CD14-positive monocyte (primary cell): ENCODE data around the gene DYNLT4. TPM values are rescaled to one million over a fixed set of nuclear protein-coding genes. Genes with fewer than 3 reads are reported as not detected.

Source experiments
- DNase-seq, 3 donors: peaks; one replicate each; pipeline ENCODE4 v3.0.0-alpha.2; 2011 to 2022
- H2AFZ ChIP-seq: 2 replicates; pipeline ENCODE4 v1.6.0; 2012; ENCODE audit warnings: mild to moderate bottlenecking, low read depth, low read length, inconsistent platforms; ENCODE audit not compliant: insufficient read depth, poor library complexity, severe bottlenecking
- H3K27ac ChIP-seq, 2 donors: 1 replicate in 1 of 2; 2 replicates in 1 of 2; pipeline ENCODE4 v1.5.1; 2012 to 2013; ENCODE audit warnings: low read length in 2 of 2, control low read depth in 1 of 2, inconsistent platforms in 1 of 2, low read depth in 1 of 2, mild to moderate bottlenecking in 1 of 2
- H3K27me3 ChIP-seq, 2 donors: one replicate each; pipeline versions ENCODE4 v1.6.0 to v1.6.1; 2011 to 2013; ENCODE audit warnings: low read length in 2 of 2; ENCODE audit not compliant: control insufficient read depth in 2 of 2, insufficient read depth in 2 of 2
- H3K36me3 ChIP-seq, 2 donors: replicated peaks in 1 of 2; 1 replicate in 1 of 2; 2 replicates in 1 of 2; pipeline versions ENCODE4 v1.5.1 to v1.6.1; 2012 to 2013; ENCODE audit warnings: low read length in 2 of 2, control low read depth in 1 of 2, inconsistent platforms in 1 of 2, mild to moderate bottlenecking in 1 of 2; ENCODE audit not compliant: insufficient read depth in 2 of 2, control insufficient read depth in 1 of 2
- H3K4me1 ChIP-seq, 2 donors: 1 replicate in 1 of 2; 2 replicates in 1 of 2; pipeline versions ENCODE4 v1.5.1 to v1.6.1; 2012 to 2013; ENCODE audit warnings: low read length in 2 of 2, control low read depth in 1 of 2, inconsistent platforms in 1 of 2, mild to moderate bottlenecking in 1 of 2, moderate library complexity in 1 of 2; ENCODE audit not compliant: insufficient read depth in 2 of 2, control insufficient read depth in 1 of 2
- H3K4me2 ChIP-seq: replicated peaks from 2 replicates; pipeline ENCODE3; 2012; ENCODE audit warnings: low read length, moderate library complexity, mild to moderate bottlenecking; ENCODE audit not compliant: poor library complexity, severe bottlenecking; ENCODE audit errors: extremely low read depth
- H3K4me3 ChIP-seq, 3 experiments: fragments of 200-600 bp in 1 of 3; sonication (generic) in 1 of 3; replicated peaks in 1 of 3; 1 replicate in 2 of 3; 2 replicates in 1 of 3; pipeline ENCODE4 v1.5.1; 2011 to 2013; ENCODE audit warnings: low read length in 3 of 3, mild to moderate bottlenecking in 3 of 3, control low read depth in 2 of 3, low read depth in 2 of 3, inconsistent platforms in 1 of 3, moderate library complexity in 1 of 3
- H3K79me2 ChIP-seq: 2 replicates; pipeline ENCODE4 v1.6.0; 2012; ENCODE audit warnings: mild to moderate bottlenecking, control low read depth, inconsistent platforms, low read length, moderate library complexity; ENCODE audit not compliant: insufficient read depth
- H3K9ac ChIP-seq: 2 replicates; pipeline ENCODE4 v1.6.0; 2017; ENCODE audit warnings: low read length, mild to moderate bottlenecking; ENCODE audit not compliant: insufficient read depth, poor library complexity, severe bottlenecking
- H3K9me3 ChIP-seq, 2 donors: replicated peaks in 1 of 2; 1 replicate in 1 of 2; 2 replicates in 1 of 2; pipeline versions ENCODE4 v1.5.1 to v1.6.1; 2012 to 2013; ENCODE audit warnings: low read length in 2 of 2, control low read depth in 1 of 2; ENCODE audit not compliant: control insufficient read depth in 1 of 2, insufficient read depth in 1 of 2
- H4K20me1 ChIP-seq: 2 replicates; pipeline ENCODE4 v1.6.0; 2012; ENCODE audit warnings: mild to moderate bottlenecking, low read length, control low read depth, moderate library complexity; ENCODE audit not compliant: insufficient read depth
- H3K27ac Mint-ChIP-seq, 7 donors: one replicate each; pipeline ENCODE4 v1.8.0; 2020; ENCODE audit warnings: mild to moderate bottlenecking in 7 of 7, mixed read lengths in 7 of 7, moderate library complexity in 6 of 7, inconsistent platforms in 2 of 7
- H3K27me3 Mint-ChIP-seq, 3 donors: one replicate each; pipeline ENCODE4 v1.8.0; 2021 to 2022; ENCODE audit warnings: low read depth in 3 of 3, mild to moderate bottlenecking in 3 of 3, mixed read lengths in 3 of 3, moderate library complexity in 3 of 3, inconsistent platforms in 1 of 3
- H3K36me3 Mint-ChIP-seq, 2 donors: one replicate each; pipeline ENCODE4 v1.8.0; 2020; ENCODE audit warnings: mixed read lengths in 2 of 2, inconsistent platforms in 1 of 2, mild to moderate bottlenecking in 1 of 2
- H3K4me1 Mint-ChIP-seq: one replicate; pipeline ENCODE4 v1.8.0; 2020; ENCODE audit warnings: mild to moderate bottlenecking, mixed read lengths
- H3K4me3 Mint-ChIP-seq, 2 donors: one replicate each; pipeline ENCODE4 v1.8.0; 2020; ENCODE audit warnings: mild to moderate bottlenecking in 2 of 2, mixed read lengths in 2 of 2, moderate library complexity in 1 of 2
- H3K9me3 Mint-ChIP-seq, 7 donors: one replicate each; pipeline ENCODE4 v1.8.0; 2020 to 2022; ENCODE audit warnings: mixed read lengths in 7 of 7, mild to moderate bottlenecking in 6 of 7, moderate library complexity in 6 of 7, inconsistent platforms in 2 of 7
- WGBS: methylation state at CpG from one replicate; pipeline ENCODE4 v1.1.5; 2013; ENCODE audit warnings: missing lambda C conversion rate; ENCODE audit not compliant: insufficient coverage; 5-methylcytosine and 5-hydroxymethylcytosine counted together
- intact Hi-C, 2 donors: fragments of 100-400 bp; cut with micrococcal nuclease; formaldehyde crosslinking; loops; one replicate each; pipeline versions ENCODE4 v1.15.0 to v1.15.1; 2023
- polyA plus RNA-seq, 3 donors: library from polyadenylated mRNA; depleted of rRNA in 1 of 3; unstranded in 2 of 3; stranded (reverse) in 1 of 3; fragments of 300-500 nt in 2 of 3; fragments of >200 nt in 1 of 3; fragmentation: Illumina TruSeq in 2 of 3; gene quantifications; 1 replicate in 2 of 3; 2 replicates in 1 of 3; pipeline ENCODE4 v1.2.3, GENCODE V29; 2012 to 2021
- TF ChIP-seq, protein P1 (sequence below): fragments of 200-600 bp; IDR thresholded peaks from one replicate; pipeline ENCODE4 v1.8.0; 2022; ENCODE audit warnings: antibody characterized with exemption, mild to moderate bottlenecking

Gene DYNLT4
- polyA plus RNA-seq, 3 donors, result 0.91 to 2.8 (median 2.2) TPM

DNA sequence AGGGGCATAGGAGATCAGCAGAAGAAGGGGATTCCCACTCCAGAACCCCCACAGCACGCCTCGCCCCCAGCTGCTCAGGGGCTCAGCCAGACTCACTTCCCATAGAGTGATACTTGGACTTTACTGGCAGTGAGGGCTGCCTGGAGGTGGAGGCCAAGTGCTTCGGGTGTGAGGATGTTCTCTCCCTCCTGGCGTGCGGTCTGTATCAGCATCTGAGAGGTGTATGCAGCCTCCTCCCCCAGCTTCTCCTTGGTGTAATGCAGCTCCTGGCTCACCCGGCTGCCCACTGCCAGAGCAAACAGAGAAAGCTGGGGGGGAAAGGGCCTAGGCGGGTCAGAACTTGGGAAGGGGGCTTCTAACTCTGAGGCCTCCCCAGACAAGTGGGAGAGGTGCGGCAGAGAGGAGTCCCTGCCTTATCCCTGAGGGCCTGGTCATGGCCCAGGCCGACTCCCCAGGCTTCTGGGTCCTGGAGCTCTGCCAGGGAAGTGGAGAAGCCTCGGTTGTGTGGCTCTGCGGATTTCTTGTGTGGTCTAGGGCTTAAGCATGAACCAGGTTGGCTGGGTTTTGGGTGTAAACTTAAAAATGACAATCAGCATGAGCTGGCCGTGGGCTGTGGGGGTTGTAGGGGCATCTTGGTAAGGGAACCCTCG, 25.0 kb upstream of the DYNLT4 start:
- TF ChIP-seq, protein P1, sequence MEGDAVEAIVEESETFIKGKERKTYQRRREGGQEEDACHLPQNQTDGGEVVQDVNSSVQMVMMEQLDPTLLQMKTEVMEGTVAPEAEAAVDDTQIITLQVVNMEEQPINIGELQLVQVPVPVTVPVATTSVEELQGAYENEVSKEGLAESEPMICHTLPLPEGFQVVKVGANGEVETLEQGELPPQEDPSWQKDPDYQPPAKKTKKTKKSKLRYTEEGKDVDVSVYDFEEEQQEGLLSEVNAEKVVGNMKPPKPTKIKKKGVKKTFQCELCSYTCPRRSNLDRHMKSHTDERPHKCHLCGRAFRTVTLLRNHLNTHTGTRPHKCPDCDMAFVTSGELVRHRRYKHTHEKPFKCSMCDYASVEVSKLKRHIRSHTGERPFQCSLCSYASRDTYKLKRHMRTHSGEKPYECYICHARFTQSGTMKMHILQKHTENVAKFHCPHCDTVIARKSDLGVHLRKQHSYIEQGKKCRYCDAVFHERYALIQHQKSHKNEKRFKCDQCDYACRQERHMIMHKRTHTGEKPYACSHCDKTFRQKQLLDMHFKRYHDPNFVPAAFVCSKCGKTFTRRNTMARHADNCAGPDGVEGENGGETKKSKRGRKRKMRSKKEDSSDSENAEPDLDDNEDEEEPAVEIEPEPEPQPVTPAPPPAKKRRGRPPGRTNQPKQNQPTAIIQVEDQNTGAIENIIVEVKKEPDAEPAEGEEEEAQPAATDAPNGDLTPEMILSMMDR, result no peak
- H3K4me3 Mint-ChIP-seq, result peak overlapping the region in 1 of 2 donors; percentile 45
- no peaks in the 10 kb centered on the region for H3K9me3 Mint-ChIP-seq
- H3K4me1 Mint-ChIP-seq, result peaks cover 50% of the 10 kb centered on the region
- H3K4me1 ChIP-seq, result peaks cover 46 to 57% of the 10 kb centered on the region in 2 donors
- WGBS, result 22% methylated on average over 6 of the region's 13 CpGs
- H3K9me3 ChIP-seq, result no peaks in the 10 kb centered on the region
- no peak overlapping the region for H3K9ac ChIP-seq
- H3K27me3 Mint-ChIP-seq, result peaks cover 1 to 6% (median 2%) of the 10 kb centered on the region in 3 donors
- no peak for DNase-seq
- H3K4me2 ChIP-seq, result no peak overlapping the region
- no peak overlapping the region for H3K27ac ChIP-seq
- no peak overlapping the region for H2AFZ ChIP-seq
- H3K36me3 Mint-ChIP-seq, result peaks cover 0 to 3% of the 10 kb centered on the region in 2 donors
- H3K36me3 ChIP-seq, result no peaks in the 10 kb centered on the region
- no peak overlapping the region for H3K4me3 ChIP-seq
- H3K27ac Mint-ChIP-seq, result peak overlapping the region in 2 of 7 donors; percentile 32 to 54
- H4K20me1 ChIP-seq, result no peaks in the 10 kb centered on the region
- no peaks in the 10 kb centered on the region for H3K27me3 ChIP-seq
- intact Hi-C loops, result loop anchor here in 1 of 2 donors (5.0 kb wide), 1 partner anchor 35 kb away; no protein-coding TSS in a partner anchor
- no peaks in the 10 kb centered on the region for H3K79me2 ChIP-seq

DNA sequence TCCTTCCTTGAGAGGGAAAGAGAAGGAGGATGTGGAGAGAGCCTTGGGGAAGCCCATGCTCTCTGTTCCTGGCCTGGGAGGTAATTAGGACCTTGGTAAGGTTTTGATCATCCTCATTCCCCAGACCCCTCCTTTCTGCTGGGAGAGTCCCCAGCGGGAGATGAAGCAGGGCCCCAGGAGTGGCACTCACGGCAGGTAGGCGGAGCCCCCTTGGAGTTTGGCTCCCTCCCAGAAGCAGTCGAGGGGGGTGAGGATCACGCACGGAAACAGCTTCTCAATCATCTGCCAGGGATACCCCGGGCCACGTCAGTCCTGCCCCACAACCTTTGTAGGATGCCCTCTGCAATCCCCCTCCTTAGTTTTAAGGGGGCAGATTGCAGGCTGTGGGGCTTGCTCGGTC, 24.4 kb upstream of the DYNLT4 start:
- H3K36me3 ChIP-seq, result no peaks in the 10 kb centered on the region
- H3K4me1 Mint-ChIP-seq, result peaks cover 55% of the 10 kb centered on the region
- DNase-seq, result no peak
- H3K79me2 ChIP-seq, result no peaks in the 10 kb centered on the region
- H3K36me3 Mint-ChIP-seq, result peaks cover 0 to 3% of the 10 kb centered on the region in 2 donors
- peaks cover 1 to 6% (median 2%) of the 10 kb centered on the region in 3 donors for H3K27me3 Mint-ChIP-seq
- peaks cover 52 to 63% of the 10 kb centered on the region in 2 donors for H3K4me1 ChIP-seq
- 21% methylated on average over 8 of the region's 9 CpGs for WGBS
- no peak overlapping the region for H2AFZ ChIP-seq
- no peak overlapping the region for H3K9ac ChIP-seq
- H3K27me3 ChIP-seq, result no peaks in the 10 kb centered on the region
- intact Hi-C loops, result loop anchor here in 1 of 2 donors (5.0 kb wide), 1 partner anchor 34 kb away; no protein-coding TSS in a partner anchor
- H3K4me3 Mint-ChIP-seq, result no peak overlapping the region
- no peaks in the 10 kb centered on the region for H4K20me1 ChIP-seq
- H3K9me3 ChIP-seq, result no peaks in the 10 kb centered on the region
- no peak overlapping the region for H3K4me3 ChIP-seq
- TF ChIP-seq, protein P1, result no peak
- H3K4me2 ChIP-seq, result no peak overlapping the region
- H3K27ac ChIP-seq, result no peak overlapping the region
- H3K27ac Mint-ChIP-seq, result peak overlapping the region in 1 of 7 donors; percentile 3
- H3K9me3 Mint-ChIP-seq, result no peaks in the 10 kb centered on the region
